HG02970 (cell line): ENCODE results near the gene KCNJ13.
"Not testable (repeated sequence)": the region's sequence is repeated elsewhere in the genome, so short reads cannot be mapped to it uniquely, and the experiment has no call there.

Experiments
- ATAC-seq: cut with Tn5 transposase; IDR thresholded peaks from one replicate; pipeline ENCODE4 v1.9.1; 2021; ENCODE audit warnings: mild to moderate bottlenecking, moderate library complexity, moderate number of reproducible peaks; ENCODE audit not compliant: unreplicated experiment, low FRiP score

Gene KCNJ13

GRCh38 chr2:232770207-232770606, 6.2 kb downstream of the KCNJ13 start:
- no peak for ATAC-seq

DNA sequence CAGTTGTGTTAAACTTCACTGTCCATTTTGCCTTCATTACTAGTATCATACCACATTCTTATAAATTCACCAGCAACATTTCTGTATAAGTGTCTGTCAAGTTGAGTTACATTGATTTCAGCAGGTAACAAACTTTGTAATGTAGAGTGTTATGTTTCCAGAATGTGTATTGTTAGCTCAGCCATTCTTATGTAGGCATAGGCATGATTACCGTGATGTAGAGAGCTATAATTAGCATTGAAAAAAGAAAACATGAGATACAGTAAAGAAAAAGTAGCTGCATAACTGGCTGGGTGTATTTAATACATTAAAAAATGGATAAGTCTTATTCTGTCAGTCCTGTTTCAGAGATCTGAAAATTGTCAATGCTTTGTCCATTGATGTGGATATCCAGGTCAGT, 8.5 kb downstream of the KCNJ13 start:
- no peak for ATAC-seq

DNA sequence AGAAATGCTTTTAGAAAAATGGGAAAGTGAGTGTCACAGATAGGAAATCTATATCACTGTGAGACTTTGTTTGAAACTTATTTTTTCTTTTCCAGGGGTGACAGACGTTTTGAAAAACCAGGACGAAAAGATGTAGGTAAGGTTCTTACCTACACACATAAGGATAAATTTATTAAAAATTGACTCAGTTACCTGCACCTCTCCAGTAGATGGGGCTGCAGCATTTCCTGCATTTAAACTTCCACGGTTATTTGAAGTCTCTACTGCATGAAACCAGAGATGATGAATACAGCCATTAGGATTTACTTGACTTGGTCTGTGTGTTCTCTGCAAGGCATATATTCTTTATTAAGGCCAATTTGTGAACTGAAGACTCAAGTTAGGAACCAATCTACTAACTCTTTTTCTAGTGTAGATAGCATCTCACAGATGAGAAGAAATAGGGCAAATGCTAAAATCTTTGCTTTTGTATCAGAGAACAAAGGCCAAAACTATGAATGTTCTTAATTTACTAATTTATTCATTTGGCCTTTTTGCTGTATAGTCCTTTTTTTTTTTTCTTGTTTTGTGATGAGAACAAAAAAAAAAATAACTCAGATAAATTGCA, 15.0 kb downstream of the KCNJ13 start:
- no peak for ATAC-seq

GRCh38 chr2:232757905-232758304, 18.5 kb downstream of the KCNJ13 start:
- ATAC-seq: no peak

DNA sequence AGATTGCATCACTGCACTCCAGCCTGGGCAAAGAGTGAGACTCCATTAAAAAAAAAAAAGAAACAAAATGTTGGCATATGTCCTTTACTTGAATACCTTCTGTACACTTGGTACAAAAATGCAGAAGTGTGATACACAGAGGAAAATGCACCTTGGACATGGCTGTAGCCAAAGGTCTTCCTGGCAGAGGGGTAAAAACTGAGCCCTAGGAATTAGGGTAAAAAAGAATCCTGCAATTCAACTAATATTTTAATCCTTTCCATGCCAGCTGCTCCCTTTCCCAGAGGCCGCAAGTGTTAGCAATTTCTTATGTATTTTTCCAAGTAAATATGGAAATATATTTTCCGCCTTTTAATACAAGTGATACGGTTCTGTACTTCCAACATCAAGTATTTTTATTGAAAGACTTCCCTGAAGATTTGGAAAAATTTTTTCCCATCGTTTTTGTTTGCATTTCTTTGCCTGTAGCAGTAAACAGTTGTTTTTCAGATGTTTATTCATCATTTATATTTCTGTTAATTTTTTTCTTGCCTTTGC, 26.2 kb downstream of the KCNJ13 start:
- no peak for ATAC-seq

DNA sequence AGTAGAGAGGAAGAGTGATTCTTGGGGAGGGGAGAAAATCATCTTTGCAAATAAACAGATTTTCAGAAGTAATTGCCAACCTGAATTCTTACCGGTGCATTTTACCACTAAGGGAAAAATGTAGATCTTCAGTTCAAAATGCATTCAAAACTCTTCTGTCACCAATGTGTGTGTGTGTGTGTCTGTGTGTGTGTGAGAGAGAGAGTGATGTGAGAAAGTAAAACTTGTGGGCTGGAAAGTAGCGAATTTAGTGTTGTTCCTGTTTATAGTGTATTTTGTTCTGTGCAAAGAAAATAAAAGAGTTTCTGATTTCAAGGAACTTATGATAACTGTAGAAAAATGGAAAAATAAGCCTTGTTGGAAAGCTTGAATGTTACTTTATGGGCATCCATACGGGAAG, 27.0 kb downstream of the KCNJ13 start:
- no peak for ATAC-seq

DNA sequence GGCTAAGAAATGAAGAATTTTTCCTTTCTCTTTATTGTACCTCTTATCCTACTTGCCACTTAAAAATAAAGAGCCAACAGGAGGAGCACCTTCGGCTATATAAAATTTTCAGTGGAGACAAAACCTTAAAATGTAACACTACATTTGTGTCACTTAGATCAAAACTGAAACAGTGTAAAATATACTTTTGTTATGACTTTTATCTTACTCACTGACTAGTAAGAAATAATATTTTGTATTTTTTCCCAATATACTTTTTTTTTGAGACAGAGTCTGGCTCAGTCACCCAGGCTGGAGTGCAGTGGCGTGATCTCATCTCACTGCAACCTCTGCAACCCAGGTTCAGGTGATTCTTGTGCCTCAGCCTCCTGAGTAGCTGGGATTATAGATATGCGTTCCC, 28.3 kb downstream of the KCNJ13 start:
- no peak for ATAC-seq

- ATAC-seq: no peak
Measured at GRCh38 chr2:232744963-232745362, 31.4 kb downstream of the KCNJ13 start.

- no peak for ATAC-seq
Measured at GRCh38 chr2:232741972-232742371, 34.4 kb downstream of the KCNJ13 start.

- ATAC-seq: no peak
Measured at GRCh38 chr2:232741294-232741693, 35.1 kb downstream of the KCNJ13 start.

DNA sequence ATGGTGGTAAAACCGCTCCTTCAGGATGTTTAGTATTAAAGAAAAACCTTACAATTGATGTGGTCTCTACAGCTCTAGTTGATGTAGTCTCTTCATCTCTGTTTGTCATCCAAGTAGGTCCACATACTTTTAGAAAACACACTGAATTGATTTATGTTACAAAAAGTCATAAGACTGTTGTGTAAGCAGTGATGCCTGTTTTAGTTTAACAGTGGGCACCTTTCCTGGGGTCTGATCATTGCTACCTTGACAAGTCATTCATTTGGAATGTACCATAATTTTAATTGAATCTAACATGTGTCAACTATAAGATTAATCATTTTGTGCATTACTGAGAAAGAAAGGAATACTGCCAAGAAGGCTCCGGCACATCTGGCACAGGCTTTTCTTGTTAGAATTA, 44.9 kb downstream of the KCNJ13 start:
- ATAC-seq: no peak

DNA sequence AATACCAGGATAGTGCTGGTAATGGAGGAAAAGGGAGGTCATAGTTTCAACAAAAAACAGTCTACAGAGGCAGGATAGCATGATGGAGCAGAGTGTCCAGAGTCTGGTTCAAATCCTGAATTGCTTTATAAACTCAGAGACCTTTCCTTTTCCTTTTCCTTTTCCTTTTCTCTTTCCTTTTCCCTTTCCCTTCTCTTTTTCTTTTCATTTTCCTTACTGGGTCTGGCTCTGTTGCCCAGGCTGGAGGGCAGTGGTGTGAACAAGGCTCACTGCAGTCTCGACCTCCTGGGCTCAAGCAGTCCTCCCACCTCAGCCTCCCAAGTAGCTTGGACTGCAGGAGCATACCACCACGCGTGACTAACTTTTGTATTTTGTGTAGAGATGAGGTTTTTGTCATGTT, 47.6 kb downstream of the KCNJ13 start:
- no peak for ATAC-seq

DNA sequence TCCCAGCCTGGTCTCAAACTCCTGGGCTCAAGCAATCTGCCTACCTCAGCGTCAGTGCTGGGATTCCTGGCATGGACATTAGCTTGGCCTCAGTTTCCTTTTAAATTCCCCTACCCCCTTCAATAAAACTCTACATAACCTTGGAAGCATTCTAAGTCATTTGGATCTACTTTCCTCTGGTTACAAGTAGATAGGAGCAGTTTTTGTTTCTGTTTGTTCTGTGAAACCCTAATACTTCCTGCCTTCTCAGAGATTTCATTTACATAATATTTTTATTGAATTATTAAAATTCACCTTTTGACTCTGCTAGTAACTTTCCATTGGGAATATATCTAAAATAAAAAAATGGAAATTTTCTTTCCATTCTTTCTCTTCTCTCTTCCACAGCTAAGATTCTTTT, 53.3 kb downstream of the KCNJ13 start:
- ATAC-seq: no peak

DNA sequence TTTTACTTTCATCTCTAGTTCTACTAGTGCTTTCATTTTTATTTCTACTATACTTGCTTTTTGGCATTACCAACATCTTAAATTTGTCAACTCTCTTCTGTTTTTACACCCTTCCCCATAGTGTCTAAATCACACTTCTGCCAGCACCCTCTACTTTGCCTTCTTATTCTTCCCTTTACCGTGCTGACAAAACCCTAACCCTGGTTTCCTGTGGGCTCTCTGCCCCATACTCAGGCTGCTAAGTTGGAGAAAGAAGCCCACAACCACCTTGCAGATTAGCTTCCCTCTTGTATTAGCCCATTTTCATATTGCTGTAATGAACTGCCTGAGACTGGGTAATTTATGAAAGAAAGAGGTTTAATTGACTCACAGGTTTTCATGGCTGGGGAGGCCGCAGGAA, 54.5 kb downstream of the KCNJ13 start:
- no peak for ATAC-seq

- ATAC-seq: no peak
Measured at GRCh38 chr2:232721261-232721660, 55.1 kb downstream of the KCNJ13 start.

GRCh38 chr2:232720056-232720455, 56.3 kb downstream of the KCNJ13 start:
- ATAC-seq: not testable (repeated sequence)
